MCF 10A (cell line): ENCODE measurements around the gene KLHL12. TPM values are rescaled to one million over a fixed set of nuclear protein-coding genes. Genes with fewer than 3 reads are reported as not detected.

Experiments
- BruUV-seq: library from RNA; stranded (reverse); fragments of 400-500 nt; replicated peaks from 2 replicates; lab custom pipeline; 2021; lab: Mats Ljungman, UMichigan
- CTCF ChIA-PET: fragments of 300-600 bp; sonication (Branson Sonifier 250); formaldehyde crosslinking; extraction: SDS; loops from one replicate; lab custom pipeline; 2021; ENCODE audit warnings: antibody characterized with exemption, inconsistent platforms; lab: Yijun Ruan, JAX
- POLR2A ChIA-PET: fragments of 300-600, 350-650 bp; sonication (Branson Sonifier 250); formaldehyde crosslinking; extraction: SDS; loops from one replicate; lab custom pipeline; 2020; ENCODE audit warnings: antibody characterized with exemption, inconsistent platforms; lab: Yijun Ruan, JAX
- DNase-seq: peaks from one replicate; pipeline ENCODE4 v3.0.0-alpha.2; 2018; ENCODE audit not compliant: unreplicated experiment
- H3K27ac Mint-ChIP-seq: one replicate; pipeline ENCODE4 v1.8.0; 2022; ENCODE audit warnings: mild to moderate bottlenecking, low read depth, mixed read lengths; ENCODE audit not compliant: unreplicated experiment
- H3K27me3 Mint-ChIP-seq: one replicate; pipeline ENCODE4 v1.8.0; 2022; ENCODE audit warnings: mixed read lengths; ENCODE audit not compliant: insufficient read depth, unreplicated experiment
- H3K36me3 Mint-ChIP-seq: one replicate; pipeline ENCODE4 v1.8.0; 2022; ENCODE audit warnings: mild to moderate bottlenecking, moderate library complexity, mixed read lengths; ENCODE audit not compliant: insufficient read depth, unreplicated experiment
- H3K4me1 Mint-ChIP-seq: one replicate; pipeline ENCODE4 v1.8.0; 2022; ENCODE audit warnings: mixed read lengths; ENCODE audit not compliant: insufficient read depth, unreplicated experiment
- H3K4me3 Mint-ChIP-seq: one replicate; pipeline ENCODE4 v1.8.0; 2022; ENCODE audit warnings: mild to moderate bottlenecking, moderate library complexity, mixed read lengths; ENCODE audit not compliant: unreplicated experiment
- H3K9me3 Mint-ChIP-seq: one replicate; pipeline ENCODE4 v1.8.0; 2022; ENCODE audit warnings: mixed read lengths; ENCODE audit not compliant: unreplicated experiment
- CTCF ChIP-seq: fragments of 200-600 bp; IDR thresholded peaks from one replicate; pipeline ENCODE4 v1.8.0; 2022; ENCODE audit warnings: antibody characterized with exemption, mild to moderate bottlenecking; ENCODE audit not compliant: unreplicated experiment
- intact Hi-C: fragments of 100-400 bp; cut with micrococcal nuclease; formaldehyde crosslinking; loops from 2 replicates; pipeline ENCODE4 v1.14.1; 2022
- total RNA-seq: library from RNA; stranded (reverse); gene quantifications from 2 replicates; pipeline ENCODE4 v1.2.3, GENCODE V29; 2022

The KLHL12 gene
- total RNA-seq, 1 experiment from 2014 or later, result 51.0 TPM

GRCh38 chr1:202945483-202945882, 18.4 kb upstream of the KLHL12 start:
- no TSS peak for BruUV-seq
- intact Hi-C loops, result no loop called here
- H3K4me3 Mint-ChIP-seq, result no peak overlapping the region
- no peaks in the 10 kb centered on the region for H3K4me1 Mint-ChIP-seq
- ChIA-PET CTCF (interaction anchor here (0.7 to 7.0 kb wide), 4 partner anchors 8 to 70 kb away, joined by 3 to 57 read pairs (median 4); partner anchors contain the start of gene KLHL12), POLR2A (interaction anchor here (0.7 to 9.6 kb wide), 6 partner anchors 8 to 165 kb away, joined by 3 to 108 read pairs (median 4); partner anchors contain the start of genes KLHL12 and TMEM183A)
- H3K27ac Mint-ChIP-seq, result no peak overlapping the region
- DNase-seq, result no peak
- no peak for TF ChIP-seq CTCF
- no peaks in the 10 kb centered on the region for H3K9me3 Mint-ChIP-seq
- H3K36me3 Mint-ChIP-seq, result peaks cover 100% of the 10 kb centered on the region
- H3K27me3 Mint-ChIP-seq, result no peaks in the 10 kb centered on the region

GRCh38 chr1:202944438-202944921, 17.4 kb upstream of the KLHL12 start:
- Mint-ChIP-seq H3K27ac (no peak overlapping the region), H3K36me3 (peaks cover 100% of the 10 kb centered on the region), H3K4me3 (no peak overlapping the region), H3K27me3 (no peaks in the 10 kb centered on the region), H3K4me1 (no peaks in the 10 kb centered on the region), H3K9me3 (no peaks in the 10 kb centered on the region)
- CTCF ChIA-PET, result interaction anchor here (0.6 to 7.0 kb wide), 6 partner anchors 9 to 755 kb away, joined by 3 to 57 read pairs (median 3); no protein-coding TSS in a partner anchor
- intact Hi-C loops, result no loop called here
- no peak for DNase-seq
- no TSS peak for BruUV-seq
- TF ChIP-seq CTCF, result no peak
- POLR2A ChIA-PET, result interaction anchor here (0.7 to 9.6 kb wide), 9 partner anchors 9 to 164 kb away, joined by 3 to 108 read pairs (median 4); partner anchors contain the start of genes CYB5R1, KLHL12 and TMEM183A

- Mint-ChIP-seq H3K27me3 (no peaks in the 10 kb centered on the region), H3K36me3 (peaks cover 82% of the 10 kb centered on the region), H3K27ac (no peak overlapping the region), H3K4me3 (no peak overlapping the region), H3K9me3 (no peaks in the 10 kb centered on the region), H3K4me1 (no peaks in the 10 kb centered on the region)
- DNase-seq, result no peak
- ChIA-PET POLR2A (interaction anchor here (0.9 to 9.6 kb wide), 5 partner anchors 11 to 132 kb away, joined by 4 to 108 read pairs (median 5); partner anchors contain the start of gene PCAT6), CTCF (interaction anchor here (0.8 to 7.0 kb wide), 5 partner anchors 11 to 103 kb away, joined by 3 to 57 read pairs (median 6); no protein-coding TSS in a partner anchor)
- intact Hi-C loops, result no loop called here
- TF ChIP-seq CTCF, result no peak
- no TSS peak for BruUV-seq
These were observed 15.4 kb upstream of the KLHL12 start for GRCh38 chr1:202942426-202942825.

- no peaks in the 10 kb centered on the region for H3K9me3 Mint-ChIP-seq
- no peak overlapping the region for H3K4me3 Mint-ChIP-seq
- ChIA-PET CTCF (interaction anchor here (0.9 to 7.0 kb wide), 3 partner anchors 12 to 57 kb away, joined by 3 to 57 read pairs (median 4); no protein-coding TSS in a partner anchor), POLR2A (interaction anchor here (0.6 to 9.6 kb wide), 5 partner anchors 12 to 1652 kb away, joined by 3 to 108 read pairs (median 5); no protein-coding TSS in a partner anchor)
- peaks cover 72% of the 10 kb centered on the region for H3K36me3 Mint-ChIP-seq
- H3K27me3 Mint-ChIP-seq, result no peaks in the 10 kb centered on the region
- peak overlapping the region; percentile 41 for H3K27ac Mint-ChIP-seq
- intact Hi-C loops, result no loop called here
- no peak for DNase-seq
- no TSS peak for BruUV-seq
- no peaks in the 10 kb centered on the region for H3K4me1 Mint-ChIP-seq
- TF ChIP-seq CTCF, result no peak
These were observed 14.3 kb upstream of the KLHL12 start for GRCh38 chr1:202941372-202941771.
